ENCODE results near the gene DTX3. TPM values are rescaled to one million over a fixed set of nuclear protein-coding genes. Genes with fewer than 3 reads are reported as not detected.

Gene DTX3
- total and polyA plus RNA-seq, 2 of the 13 experiments (the other 11 are each of a cell fraction or from before 2014, with no cell fraction given), result 9.0 to 27.2 TPM

GRCh38 chr12:57579011-57579410 is 25.6 kb upstream of the DTX3 start:
- DNase-seq (ENCODE audit: low spot score), result no peak
- no peak for ATAC-seq
- FAIRE-seq, result no peak
- Histone ChIP-seq H4K20me1 (ENCODE audit: insufficient read depth, low read length) (no peaks in the 10 kb centered on the region), H3K27ac (ENCODE audit: extremely low read length, insufficient read depth, low read length) (peak overlapping the region; percentile 99), H3K27me3 (ENCODE audit: control insufficient read depth in 1 of 2, insufficient read depth in 2 of 2, low read length in 2 of 2) (no peaks in the 10 kb centered on the region), H3K9me3 (ENCODE audit: low read length) (no peaks in the 10 kb centered on the region), H3K4me1 (ENCODE audit: insufficient read depth, low read length) (peaks cover 86% of the 10 kb centered on the region), H3K9ac (ENCODE audit: insufficient read depth, low read depth, low read length) (peak overlapping the region; percentile 78), H3K4me2 (ENCODE audit: low read depth, low read length) (peak overlapping the region; percentile 87), H3K79me2 (ENCODE audit: insufficient read depth, low read length) (peaks cover 10% of the 10 kb centered on the region), H2AFZ (ENCODE audit: low read length) (no peak overlapping the region), H3K4me3 (replicated peaks in 1 of 3; ENCODE audit: insufficient read depth in 1 of 3, low read depth in 2 of 3, low read length in 3 of 3) (peak overlapping the region in 1 of 3 experiments; percentile 16; a peak in 1 of 6 replicates), H3K36me3 (replicated peaks in 1 of 2; ENCODE audit: control insufficient read depth in 1 of 2, insufficient read depth in 2 of 2, low read length in 2 of 2) (peaks cover 3 to 18% of the 10 kb centered on the region in 2 experiments)
- ChIA-PET CTCF (ENCODE audit: low intra/inter-chr PET ratio, low total read pairs) (no interaction called here), POLR2A (interaction anchor here (3.6 to 4.1 kb wide), 2 partner anchors 12 to 59 kb away, joined by 18 to 35 read pairs; partner anchors contain the start of genes DDIT3 and PIP4K2C)
- BruUV-seq (replicated peaks), result TSS peak; percentile 88
- intact Hi-C loops (cut with micrococcal nuclease; ENCODE audit: unreplicated experiment), result loop anchor here (1.0 kb wide), 2 partner anchors 56 to 114 kb away; no protein-coding TSS in a partner anchor
- 80% methylated on average over 2 of the region's 2 CpGs for whole genome bisulfite sequencing (ENCODE audit: low lambda C conversion rate)
- in situ Hi-C loops (cut with HindIII; ENCODE audit: extremely low pct_ligation_motif_present, low pct_unique_long_range_greater_than_20kb), result no loop called here
- TF ChIP-seq ZKSCAN5 (CRISPR knock-in tag; IDR thresholded peaks at IDR 0.05), result no peak
- no peak for TF ChIP-seq TBX3 (IDR thresholded peaks at IDR 0.05; ENCODE audit: borderline replicate concordance)
- no peak for TF ChIP-seq ZNF12 (CRISPR knock-in tag; IDR thresholded peaks at IDR 0.05)
- TF ChIP-seq PATZ1 (CRISPR knock-in tag; IDR thresholded peaks at IDR 0.05), result no peak
- no peak for TF ChIP-seq PRDM10 (CRISPR knock-in tag; IDR thresholded peaks at IDR 0.05; ENCODE audit: low read depth)
- peak; percentile 7; the same call in 1 of the 2 replicates for TF ChIP-seq ZNF687 (CRISPR knock-in tag; IDR thresholded peaks at IDR 0.05)
- no peak for TF ChIP-seq TP53 (CRISPR knock-in tag; conservative IDR thresholded peaks at IDR 0.05)
- no peak for TF ChIP-seq CSRNP1 (CRISPR knock-in tag; IDR thresholded peaks at IDR 0.05)
- TF ChIP-seq AGO2 (optimal IDR thresholded peaks at IDR 0.05; ENCODE audit: low read depth, low read length), result no peak
- no peak for TF ChIP-seq TCF12 (IDR thresholded peaks at IDR 0.05)
- TF ChIP-seq TCF12 (CRISPR knock-in tag; IDR thresholded peaks at IDR 0.05), result no peak
- no peak for TF ChIP-seq TMF1 (CRISPR knock-in tag; IDR thresholded peaks at IDR 0.05; ENCODE audit: low read depth)
- 0 out of 2 replicates have a peak, but pooled peaks have one; percentile 29 for TF ChIP-seq ZNF747 (CRISPR knock-in tag; IDR thresholded peaks at IDR 0.05; ENCODE audit: borderline replicate concordance)

All from HepG2 (cell line).